ENCODE results near the gene ELAVL1. TPM values are rescaled to one million over a fixed set of nuclear protein-coding genes. Genes with fewer than 3 reads are reported as not detected.
"Not testable (repeated sequence)": the region's sequence is repeated elsewhere in the genome, so short reads cannot be mapped to it uniquely, and the experiment has no call there.

Gene ELAVL1
- total RNA-seq, result 68.9 TPM

- peak; percentile 88 for DNase-seq (ENCODE audit: low spot score)
Observed at GRCh38 chr19:8005534-8006256, at the start of gene ELAVL1. TSS of gene ELAVL1 (minus strand) at chr19:8005641. CDS start at chr19:7991815, 13,826 bp downstream.

DNA sequence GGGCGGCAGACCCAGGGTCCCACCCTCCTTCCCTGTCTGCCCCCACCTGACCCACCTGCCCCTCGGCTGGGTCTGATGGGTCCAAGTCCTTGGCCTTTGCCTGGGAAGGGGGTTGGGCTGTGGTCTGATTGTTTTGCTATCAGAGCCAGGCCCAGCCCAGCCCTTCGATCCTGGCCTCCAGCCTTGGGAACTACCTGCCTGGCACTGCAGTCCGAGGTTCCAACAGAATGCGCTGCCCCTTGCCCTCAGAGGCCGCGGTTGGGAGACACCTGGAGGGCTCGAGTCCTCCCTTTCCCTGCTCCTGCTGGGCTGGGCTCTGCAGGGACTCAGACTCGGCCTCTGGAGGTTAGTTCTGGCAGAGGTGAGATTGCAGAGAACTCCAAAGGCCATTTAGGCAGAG is 48.7 kb upstream of the ELAVL1 start:
- peak; percentile 12 for DNase-seq (ENCODE audit: low spot score)

- DNase-seq (ENCODE audit: low spot score), result no peak
Observed at GRCh38 chr19:8052464-8052859, 47.0 kb upstream of the ELAVL1 start, which contains the start of gene CCL25. TSS of gene CCL25 (plus strand) at chr19:8052760. CDS start at chr19:8053050, 290 bp downstream.

GRCh38 chr19:8050274-8051096 is 45.0 kb upstream of the ELAVL1 start:
- peak; percentile 82 for DNase-seq (ENCODE audit: low spot score)

- DNase-seq (ENCODE audit: low spot score), result no peak
Observed at GRCh38 chr19:8046569-8047165, 41.2 kb upstream of the ELAVL1 start.

DNA sequence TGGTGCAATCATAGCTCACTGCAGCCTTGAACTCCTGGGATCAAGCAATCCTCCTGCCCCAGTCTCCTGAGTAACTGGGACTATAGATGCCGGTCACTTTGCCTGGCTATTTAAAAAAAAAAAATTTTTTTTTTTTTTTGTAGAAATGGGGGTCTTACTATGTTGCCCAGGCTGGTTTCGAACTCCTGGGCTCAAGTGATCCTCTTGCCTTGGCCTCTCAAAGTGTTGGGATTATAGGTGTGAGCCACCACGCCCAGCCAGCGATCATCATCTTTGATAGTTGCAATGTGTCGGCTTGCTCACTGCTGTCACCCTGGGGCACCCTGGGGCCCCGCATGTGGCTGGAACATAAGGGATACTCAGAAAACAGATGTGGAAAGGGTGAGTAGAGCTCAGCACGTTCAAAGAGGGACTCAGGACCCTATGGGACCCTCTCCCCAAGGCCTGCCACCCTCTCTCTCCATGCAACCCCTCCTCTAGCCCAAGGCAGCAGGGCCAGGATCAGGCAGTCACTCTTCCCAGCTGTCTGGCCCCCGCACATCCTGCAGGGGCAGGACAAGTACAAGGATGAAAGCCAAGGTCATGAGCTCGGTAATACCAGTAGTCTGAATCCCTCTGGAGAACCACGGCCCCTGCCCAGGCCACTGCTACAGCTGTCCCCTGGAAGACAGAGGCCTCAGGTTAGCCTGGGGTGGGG is 40.6 kb upstream of the ELAVL1 start:
- DNase-seq (ENCODE audit: low spot score), result no peak

DNA sequence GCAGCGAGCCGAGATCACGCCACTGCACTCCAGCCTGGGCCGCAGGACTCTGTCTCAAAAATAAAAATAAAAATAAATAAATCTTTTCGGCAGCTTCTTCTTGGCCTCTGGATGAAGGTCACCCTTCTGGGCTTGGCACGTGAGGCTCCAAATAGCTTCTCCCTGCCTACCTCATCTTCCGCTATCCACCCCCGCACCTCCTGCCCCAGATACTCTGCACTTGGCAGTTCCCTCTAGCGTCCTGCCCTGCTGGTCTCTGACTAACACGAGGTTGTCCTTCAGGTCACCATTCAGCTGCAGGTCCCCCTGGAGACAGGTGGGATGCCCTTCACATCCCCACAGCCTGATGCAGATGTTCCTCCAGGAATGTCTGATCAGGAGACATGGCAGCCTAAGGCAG is 38.6 kb upstream of the ELAVL1 start:
- DNase-seq (ENCODE audit: low spot score), result no peak

DNA sequence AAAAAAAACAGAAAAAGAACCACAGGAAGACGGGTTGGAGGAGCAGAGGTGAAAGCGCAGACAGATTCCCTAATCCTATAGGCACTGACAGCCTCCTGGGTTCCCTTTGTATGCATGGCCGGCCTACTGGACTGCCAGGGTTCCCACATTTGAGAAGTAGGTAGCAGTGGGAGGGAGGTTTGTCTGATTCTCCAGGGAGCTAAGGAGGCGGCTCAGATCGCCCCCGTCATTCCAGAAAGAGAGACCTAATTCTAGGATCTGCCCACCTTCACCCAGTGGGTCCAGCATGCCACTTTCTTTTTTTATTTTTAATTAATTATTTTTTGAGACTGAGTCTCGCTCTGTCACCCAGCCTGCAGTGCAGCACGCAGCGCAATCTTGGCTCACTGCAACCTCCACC is 37.5 kb upstream of the ELAVL1 start:
- DNase-seq (ENCODE audit: low spot score), result no peak

DNA sequence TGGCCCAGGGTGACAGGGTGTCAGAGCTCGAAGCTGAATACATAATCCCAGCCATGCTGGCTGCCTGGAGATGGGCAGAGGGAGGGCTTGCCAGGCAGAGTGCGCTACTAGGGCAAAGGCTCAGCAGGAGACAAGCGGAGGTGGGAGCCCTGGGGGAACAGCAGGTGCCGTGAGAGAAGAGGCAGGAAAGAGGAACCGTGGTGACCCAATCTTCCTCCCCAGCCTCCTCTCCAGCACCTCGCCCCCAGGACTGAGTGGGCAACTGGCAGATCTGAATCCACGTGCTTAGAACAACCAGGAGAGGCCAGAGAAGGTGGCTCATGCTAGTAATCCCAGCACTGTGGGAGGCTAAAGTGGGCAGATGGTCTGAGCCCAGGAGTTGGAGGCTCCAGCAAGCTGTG is 36.1 kb upstream of the ELAVL1 start:
- no peak for DNase-seq (ENCODE audit: low spot score)

- DNase-seq (ENCODE audit: low spot score), result no peak
Observed at GRCh38 chr19:8039231-8039630, 33.8 kb upstream of the ELAVL1 start.

DNA sequence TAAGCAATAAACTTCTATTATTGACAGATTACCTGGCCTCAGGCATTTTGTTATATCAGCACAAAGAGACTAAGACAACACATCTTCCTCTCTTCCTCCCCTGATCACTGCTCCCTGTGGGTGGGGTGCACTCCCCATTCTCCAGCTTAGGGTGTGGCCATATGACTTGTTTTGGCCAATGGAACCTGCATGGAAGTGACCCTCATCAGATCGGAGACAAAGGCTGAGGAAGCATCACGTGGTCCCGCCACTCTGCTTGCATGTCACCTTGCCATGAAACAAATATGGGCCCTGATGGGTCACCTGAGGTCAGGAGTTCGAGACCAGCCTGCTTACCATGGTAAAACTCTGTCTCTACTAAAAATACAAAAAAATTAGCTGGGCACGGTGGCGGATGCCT is 33.4 kb upstream of the ELAVL1 start:
- no peak for DNase-seq (ENCODE audit: low spot score)

DNA sequence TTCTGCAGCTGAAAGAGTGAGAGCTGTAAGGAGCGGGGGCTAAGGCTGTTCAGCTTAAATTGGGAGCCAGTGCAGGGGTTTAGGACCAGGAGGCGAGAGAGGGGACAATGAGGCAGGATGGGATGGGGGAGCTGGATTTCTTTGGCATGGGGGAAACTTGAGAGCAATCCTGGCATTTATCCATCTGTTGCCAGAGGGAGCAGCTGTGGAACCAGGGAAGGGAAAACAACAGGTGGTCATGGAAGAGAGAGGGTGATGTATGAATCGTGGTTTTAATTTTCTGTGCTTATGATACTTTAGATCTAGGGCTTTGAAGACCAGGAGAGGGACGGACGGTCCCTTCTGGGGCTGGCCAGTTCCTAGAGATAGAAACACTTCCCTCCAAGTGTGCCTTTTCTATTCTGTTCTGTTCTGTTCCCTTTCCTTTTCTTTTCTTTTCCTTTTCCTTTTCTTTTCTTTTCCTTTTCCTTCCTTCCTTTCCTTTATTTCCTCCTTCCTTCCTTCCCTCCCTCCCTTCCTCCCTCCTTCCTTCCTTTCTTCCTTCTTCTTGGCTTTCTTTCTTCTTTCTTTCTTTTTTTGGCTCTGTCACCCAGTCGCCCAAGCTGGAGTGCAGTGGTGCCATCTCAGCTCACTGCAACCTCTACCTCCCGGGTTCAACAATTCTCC is 31.1 kb upstream of the ELAVL1 start:
- no peak for DNase-seq (ENCODE audit: low spot score)

DNA sequence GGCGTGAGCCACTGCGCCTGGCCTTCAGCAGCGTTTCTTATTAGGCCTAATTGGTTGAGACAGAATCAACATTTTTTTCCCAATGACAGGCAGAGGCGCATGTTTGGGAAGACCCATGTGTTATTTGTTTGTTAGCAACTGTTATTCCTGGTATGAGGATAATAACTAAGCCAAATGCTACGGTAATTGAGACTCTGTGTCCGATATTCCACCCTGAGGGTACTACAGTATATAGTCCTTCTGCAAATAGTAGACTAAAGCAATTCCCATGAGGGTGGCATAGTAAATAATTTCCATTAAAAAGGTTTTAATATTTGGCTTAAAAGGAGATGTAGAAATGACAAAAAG is 28.7 kb upstream of the ELAVL1 start:
- no peak for DNase-seq (ENCODE audit: low spot score)

DNA sequence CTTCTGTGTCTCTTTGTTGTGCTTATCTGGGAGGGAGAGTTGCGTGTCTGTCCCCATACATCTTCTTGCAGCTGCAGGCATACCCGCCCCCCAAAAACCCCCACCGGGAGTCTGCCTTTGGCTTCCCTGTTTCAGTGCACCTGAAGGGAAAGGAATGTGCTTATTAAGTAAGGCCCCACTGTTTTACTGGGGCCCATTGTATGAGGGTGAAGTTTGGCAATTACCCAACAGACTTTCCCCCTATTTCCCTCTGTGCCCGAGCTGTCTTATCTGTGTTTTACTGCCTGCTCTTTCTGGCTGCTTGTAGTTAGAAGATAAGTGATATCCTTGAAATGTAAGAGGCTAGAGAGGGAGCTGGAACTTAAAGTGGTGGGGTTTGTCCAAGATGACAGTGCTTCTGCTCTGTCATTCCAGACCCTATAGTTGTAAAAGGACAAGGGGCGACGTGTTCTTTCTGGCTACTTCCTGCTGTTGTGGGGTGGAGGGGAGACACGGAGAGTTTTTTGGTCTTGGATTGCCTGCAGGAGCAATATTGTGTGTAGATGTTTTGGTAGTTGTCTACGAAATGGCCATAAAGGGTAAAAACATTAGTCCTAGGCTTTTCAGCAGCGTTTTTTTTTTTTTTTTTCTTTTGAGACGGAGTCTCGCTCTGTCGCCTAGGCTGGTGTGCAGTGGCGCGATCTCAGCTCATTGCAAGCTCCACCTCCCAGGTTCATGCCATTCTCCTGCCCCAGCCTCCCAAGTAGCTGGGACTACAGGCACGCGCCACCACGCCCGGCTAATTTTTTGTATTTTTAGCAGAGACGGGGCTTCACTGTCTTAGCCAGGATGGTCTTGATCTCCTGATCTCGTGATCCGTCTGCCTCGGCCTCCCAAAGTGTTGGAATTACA is 28.1 kb upstream of the ELAVL1 start:
- not testable (repeated sequence) for DNase-seq (ENCODE audit: low spot score)

DNA sequence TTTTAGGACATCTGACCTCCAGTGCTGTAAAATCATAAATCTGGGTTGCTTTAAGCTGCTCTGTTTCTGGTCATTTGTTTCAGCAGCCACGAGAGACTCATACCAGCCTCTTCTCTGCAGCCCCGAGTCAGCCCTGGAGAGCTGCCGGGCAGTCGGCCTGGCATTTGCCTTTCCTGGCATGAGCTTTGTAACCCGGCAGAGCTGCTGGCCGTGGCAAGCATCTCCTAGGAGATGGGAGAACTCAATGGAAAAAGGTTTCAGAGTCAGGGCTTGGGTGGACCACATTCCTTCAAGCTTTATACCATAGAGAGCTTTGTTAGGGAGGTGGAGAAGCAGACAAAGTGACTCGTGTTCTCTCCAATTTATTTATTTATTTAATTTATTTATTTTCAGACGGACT is 25.5 kb upstream of the ELAVL1 start:
- DNase-seq (ENCODE audit: low spot score), result no peak

DNA sequence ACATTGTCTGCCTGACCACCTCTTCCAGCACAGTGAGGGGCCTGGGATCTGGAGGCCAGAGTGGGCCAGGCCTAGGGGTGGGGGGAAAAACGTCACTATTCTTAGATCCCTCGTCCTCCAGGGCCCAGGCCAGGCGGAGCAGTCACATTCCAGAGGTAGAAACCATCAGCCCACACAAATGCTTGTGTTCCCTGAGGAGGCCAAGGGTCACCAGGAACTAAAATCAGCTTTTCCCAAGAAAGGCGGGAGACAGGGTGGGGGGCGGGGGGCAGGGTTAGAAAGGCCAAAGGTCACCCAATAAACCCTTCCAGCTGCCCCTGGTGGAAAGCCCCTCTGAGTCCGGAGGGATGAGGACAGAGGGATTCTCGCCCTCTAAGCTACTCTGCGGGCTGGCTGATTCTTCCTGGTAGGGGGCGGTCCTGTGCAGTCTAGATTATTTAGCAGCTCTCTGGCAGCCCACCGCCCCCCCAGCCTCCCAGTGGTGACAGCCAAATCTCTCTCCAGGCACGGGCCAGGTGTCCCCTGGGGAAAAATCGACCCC is 23.6 kb upstream of the ELAVL1 start:
- DNase-seq (ENCODE audit: low spot score), result no peak

- DNase-seq (ENCODE audit: low spot score), result no peak
Observed at GRCh38 chr19:8025316-8025715, 19.9 kb upstream of the ELAVL1 start.

DNA sequence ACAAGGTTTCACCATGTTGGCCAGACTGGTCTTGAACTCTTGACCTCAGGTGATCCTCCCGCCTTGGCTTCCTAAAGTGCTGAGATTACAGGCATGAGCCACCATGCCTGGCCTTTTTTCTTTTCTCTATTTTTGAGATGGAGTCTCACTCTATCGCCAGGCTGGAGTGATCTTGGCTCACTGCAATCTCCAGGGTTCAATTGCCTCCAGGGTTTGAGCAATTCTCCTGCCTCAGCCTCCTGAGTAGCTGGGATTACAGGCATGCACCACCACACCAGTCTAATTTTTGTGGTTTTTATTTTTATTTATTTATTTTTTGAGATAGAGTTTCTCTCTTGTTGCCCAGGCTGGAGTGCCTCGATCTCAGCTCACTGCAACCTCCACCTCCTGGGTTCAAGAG is 18.8 kb upstream of the ELAVL1 start:
- DNase-seq (ENCODE audit: low spot score), result not testable (repeated sequence)

DNA sequence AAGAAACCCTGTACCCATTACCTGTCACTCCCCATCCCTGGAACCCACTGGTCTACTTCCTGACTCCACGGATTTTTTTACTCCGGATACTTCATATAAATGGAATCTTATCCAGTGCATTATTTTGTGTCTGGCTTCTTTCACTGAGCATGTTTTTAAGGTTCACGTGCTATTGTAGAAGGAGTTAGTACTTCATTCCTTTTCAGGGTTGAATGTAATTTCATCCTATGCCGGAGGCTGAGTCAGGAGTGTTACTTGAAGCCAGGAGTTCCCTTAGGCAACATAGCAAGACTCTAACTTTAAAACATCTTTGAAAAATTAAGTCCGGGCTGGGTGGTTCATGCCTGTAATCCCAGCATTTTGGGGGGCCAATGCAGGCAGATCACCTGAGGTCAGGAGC is 17.9 kb upstream of the ELAVL1 start:
- no peak for DNase-seq (ENCODE audit: low spot score)

DNA sequence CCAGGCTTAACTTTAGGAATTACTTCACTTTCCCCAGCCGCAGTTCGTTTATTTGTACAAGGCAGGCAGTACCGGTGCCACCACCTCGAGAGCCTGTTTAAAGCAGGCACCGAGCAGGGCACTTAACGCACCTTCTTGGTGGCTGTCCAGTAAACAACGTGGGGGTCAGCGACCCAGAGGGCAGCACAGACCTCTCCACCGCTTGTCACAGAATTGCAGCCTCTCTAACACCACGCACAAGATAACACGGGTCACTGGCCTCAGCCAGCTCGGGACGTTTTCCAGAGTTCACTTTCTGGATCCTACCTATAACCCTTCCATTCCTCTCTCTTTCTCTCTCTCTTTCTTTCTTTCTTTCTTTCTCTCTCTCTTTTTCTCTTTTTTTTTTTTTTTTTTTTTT is 16.8 kb upstream of the ELAVL1 start:
- DNase-seq (ENCODE audit: low spot score), result no peak
